HG03460 (cell line): Measurements from ENCODE around the gene SDR42E2.
"Not testable (repeated sequence)": the region's sequence is repeated elsewhere in the genome, so short reads cannot be mapped to it uniquely, and the experiment has no call there.

Experiments used
- ATAC-seq: cut with Tn5 transposase; IDR thresholded peaks from one replicate; pipeline ENCODE4 v1.9.1; 2021; ENCODE audit not compliant: unreplicated experiment

The SDR42E2 gene

DNA sequence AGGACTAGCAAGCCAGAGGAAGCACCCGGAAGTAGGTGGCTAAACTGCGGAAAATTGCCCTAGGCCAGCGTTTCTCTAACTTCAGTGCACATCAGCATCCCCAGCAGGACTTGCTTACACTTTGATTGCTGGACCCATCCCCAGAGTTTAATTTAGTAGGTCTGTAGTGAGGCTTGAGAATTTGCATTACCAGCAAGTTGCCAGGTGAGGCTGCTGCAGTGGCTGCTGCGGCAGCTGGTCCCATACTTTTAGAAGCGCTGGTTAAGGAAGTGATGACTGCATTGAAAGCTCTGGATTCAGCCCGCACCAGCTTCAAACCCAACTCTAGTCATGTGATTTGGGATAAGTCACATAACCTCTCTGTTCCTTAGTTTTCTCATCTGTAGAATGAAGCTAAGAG lies 48.0 kb downstream of the SDR42E2 start:
- ATAC-seq = no peak

DNA sequence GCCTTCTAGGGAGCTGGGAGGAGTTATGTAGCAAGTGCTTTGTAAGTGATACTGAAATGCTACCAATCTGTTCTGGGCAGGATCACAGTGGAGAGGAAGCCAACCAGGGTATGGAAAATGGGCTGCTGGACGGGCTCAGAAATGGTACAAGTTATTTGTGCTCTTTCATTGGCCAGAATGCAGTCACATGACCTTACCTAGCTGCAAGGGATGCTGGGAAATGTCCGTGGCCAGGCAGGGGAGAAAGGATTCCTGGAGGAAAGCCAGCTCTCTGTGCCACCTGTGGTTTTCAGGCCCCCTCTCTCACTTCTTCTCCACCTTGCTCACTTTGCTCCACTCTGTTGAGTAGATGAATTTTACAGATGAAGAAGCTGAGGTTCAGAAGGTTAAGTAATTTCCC lies 48.5 kb downstream of the SDR42E2 start:
- ATAC-seq = no peak

DNA sequence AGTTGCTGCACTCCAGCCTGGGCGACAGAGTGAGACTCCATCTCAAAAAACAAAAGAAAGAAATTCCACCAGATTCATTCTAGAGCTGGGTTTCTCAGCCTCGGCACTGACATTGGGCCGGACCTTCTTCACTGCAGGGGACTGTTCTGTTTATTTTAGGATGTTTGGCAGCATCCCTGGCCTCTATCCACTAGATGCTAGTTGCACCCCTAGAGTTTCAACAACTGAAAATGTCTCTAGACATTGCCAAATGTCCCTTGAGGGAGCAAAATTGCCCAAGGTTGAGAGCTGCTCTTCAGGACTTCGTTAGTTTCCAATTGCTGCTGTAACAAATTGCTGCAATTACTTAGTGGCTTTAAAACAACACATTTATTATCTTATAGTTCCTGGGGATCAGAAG lies 50.9 kb downstream of the SDR42E2 start:
- no peak for ATAC-seq

DNA sequence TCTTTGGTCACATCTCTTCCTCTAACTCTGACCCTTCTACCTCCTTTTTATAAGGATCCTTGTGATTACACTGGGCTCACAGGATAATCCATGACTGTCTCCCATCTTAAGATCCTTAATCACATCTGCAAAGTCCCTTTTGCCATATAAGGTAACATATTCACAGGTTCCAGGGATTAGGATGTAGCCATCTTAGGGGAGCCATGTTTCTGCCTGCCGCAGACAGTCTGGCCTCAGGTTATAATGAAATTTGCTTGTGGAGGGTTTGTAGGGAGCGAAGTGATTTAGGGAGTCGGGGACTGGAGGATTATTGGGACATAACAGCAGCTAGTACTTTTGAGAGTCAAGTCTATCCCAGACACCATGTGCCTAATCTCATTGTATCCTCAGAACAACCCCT lies 51.5 kb downstream of the SDR42E2 start:
- ATAC-seq = no peak

DNA sequence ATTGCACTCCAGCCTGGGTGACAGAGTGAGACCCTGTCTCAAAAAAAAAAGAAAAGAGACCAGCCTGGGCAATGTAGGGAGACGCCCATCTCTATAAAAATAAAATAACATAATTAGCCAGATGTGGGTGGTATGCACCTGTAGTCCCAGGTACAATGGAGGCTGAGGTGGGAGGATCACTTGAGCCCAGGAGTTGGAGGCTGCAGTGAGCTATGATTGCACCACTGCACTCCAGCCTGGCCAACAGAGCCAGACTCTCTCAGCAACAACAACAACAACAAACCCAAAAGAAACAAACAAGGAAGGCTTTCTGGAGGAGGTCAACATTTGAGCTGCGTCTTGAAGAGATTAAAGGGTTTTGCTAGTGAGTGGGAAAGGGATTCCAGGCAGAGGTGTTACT lies 52.1 kb downstream of the SDR42E2 start:
- no peak for ATAC-seq

DNA sequence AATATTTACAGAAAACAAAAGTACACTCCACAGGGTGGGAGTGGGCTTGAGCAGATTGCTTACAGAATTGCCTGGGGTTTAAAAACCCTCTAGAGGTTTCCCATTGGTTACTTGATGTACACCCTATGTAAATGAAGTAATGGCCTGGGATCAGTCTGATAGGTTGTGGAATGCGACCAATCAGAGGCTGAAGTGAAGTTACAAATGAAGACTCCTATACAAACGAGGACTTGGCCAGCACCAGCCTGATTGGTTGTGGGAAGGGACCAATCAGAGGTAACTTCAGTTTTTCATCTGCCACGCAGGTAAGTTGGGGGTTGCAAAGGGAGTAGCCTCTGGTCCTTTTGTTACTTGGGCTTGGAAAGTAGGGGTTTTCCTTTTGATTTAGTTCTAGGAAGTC lies 52.6 kb downstream of the SDR42E2 start:
- ATAC-seq = no peak

DNA sequence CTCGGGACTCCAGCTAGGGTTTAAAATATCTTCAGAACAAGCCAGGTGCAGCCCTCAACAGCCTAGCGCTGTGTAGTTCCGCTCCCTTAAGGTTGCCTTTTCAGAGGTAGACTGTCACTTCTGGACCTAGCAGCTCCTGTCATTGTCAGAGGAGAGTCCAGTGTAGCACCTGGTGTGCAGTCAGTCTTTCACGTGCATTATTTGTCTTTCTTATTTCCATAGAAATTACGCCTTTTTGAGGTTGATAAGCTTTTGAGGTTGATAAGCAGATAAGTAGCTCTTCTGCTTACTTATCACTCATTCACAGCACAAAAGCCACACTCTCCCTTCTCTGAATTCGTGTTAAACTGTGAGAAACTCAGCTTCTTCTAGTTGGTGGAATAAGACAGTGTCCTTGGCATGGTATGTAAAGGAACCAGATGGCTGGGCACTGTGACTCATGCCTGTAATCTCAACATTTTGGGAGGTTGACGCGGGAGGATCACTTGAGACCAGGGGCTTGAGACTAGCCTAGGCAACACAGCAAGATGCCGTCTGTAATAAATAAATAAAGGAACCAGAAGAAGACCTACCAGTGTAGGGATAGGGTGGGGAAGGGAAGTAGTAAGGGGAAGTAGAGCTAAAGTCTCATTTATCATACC lies 54.0 kb downstream of the SDR42E2 start:
- no peak for ATAC-seq

DNA sequence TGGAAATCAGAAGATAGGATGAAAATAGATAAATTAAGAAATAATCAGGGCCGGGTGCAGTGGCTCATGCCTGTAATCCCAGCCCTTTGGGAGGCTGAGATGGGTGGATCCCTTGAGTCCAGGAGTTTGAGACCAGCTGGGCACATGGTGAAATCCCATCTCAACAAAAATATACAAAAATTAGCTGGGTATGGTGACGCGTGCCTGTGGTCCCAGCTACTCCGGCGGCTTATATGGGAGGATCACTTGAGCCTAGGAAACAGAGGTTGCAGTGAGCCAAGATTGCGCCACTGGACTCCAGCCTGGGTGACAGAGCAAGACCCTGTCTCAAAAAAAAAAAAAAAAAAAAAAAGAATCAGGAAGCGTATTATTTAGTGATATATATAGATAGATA lies 54.5 kb downstream of the SDR42E2 start:
- not testable (repeated sequence) for ATAC-seq

DNA sequence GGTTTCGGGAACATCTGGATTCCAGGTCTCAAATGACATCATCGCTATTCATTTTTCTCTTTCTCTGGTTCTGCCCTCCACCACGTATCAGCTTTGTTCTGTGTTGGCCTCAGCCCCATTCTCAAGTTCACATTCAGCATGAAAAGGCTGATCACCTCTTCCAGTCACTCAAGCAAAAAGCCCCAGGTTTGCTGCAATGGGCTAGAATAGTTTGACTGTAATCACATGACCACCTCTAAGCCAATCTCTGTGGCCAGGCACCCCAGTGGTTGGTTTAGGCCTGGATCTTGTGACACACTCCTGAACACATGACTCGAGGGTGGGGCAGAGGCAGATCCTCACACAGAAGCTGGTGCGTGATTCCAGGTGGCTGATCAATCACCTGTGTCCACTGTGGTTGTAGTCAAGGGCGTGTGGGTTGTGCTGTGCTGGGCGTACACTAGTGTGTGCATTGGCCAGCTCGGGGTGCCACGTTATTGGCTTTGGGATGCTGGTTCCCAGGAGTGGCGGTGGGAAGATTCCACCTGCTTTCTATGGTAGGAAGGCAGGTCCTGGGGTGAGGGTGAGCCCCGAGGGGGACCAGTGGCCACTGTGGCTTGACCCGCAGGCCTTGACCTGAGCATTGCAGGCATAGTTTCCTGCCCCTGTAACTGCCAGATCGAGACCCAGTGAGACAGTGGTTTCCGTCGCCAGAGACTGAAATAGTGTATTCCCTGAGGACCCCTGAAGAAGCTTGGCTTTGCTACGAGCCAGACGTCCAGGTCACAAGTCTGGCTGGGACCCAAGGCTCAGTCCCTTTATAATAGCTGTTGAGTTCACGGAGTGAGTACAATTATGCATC lies 55.8 kb downstream of the SDR42E2 start:
- peak; percentile 85 for ATAC-seq

DNA sequence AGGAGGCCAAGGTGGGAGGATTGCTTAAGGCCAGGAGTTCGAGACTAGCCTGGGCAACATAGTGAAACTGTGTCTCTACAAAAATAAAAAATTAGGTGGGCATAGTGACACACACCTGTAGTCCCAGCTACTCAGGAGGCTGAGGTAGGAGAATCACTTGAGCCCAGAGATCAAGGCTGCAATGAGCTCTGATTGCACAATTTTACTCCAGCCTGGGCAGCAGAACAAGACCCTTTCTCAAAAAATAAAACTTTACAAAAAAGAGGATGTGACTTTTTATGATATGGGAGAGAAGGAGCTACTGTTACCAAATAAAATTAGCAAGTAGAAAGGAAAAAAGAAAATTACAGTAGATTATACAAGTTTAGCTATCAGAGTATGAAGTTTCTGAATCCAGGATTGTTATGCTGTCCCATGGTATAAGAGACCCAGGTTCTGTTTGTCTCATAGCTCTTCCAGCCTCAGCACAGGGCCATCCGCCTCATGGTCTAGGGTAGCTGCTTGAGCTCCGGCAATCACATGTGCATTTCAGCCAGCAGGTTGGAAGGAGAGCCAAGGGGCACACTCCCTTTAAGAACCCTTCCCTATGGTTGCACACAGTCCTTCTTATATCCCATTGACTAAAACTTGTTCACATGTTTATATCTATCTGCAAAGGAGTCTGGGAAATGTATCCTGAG lies 57.2 kb downstream of the SDR42E2 start:
- ATAC-seq = no peak

DNA sequence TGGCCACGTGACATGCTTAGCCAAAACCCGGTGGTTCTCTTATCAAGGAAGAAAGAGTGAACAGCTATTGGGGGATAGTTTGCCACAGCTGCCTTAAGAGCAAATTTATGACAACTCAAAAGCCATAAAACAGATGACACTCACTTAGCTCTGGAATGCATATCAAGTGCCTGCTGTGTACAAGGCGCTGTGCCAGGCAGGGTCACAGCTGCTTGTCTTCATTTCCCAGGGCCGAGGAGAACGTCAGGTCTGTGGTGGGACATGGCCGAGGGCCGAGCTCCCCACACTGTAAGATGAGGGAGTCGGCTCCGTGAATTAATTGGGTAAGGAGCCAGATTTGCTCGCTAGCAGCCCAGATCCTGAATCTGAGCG lies 57.7 kb downstream of the SDR42E2 start:
- ATAC-seq = no peak

DNA sequence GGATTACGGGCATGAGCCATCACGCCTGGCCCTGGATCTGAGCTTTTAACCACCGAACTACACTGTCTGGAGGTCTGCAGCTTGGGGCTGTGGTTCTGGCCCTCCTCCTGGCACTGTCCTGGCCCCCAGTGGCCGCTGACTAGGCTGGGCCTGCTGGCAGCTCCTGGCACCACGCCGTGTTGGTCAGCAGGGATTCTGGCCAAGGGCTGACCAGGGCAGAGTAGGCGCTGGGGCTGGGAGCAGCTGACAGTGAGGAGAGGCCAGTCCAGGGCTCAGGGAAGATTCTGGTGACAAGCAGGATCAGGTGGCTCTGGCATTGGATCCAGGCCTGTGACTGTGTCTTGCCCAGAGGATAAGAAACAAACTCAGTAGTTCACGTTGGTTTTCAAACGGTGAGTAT lies 58.4 kb downstream of the SDR42E2 start:
- no peak for ATAC-seq

DNA sequence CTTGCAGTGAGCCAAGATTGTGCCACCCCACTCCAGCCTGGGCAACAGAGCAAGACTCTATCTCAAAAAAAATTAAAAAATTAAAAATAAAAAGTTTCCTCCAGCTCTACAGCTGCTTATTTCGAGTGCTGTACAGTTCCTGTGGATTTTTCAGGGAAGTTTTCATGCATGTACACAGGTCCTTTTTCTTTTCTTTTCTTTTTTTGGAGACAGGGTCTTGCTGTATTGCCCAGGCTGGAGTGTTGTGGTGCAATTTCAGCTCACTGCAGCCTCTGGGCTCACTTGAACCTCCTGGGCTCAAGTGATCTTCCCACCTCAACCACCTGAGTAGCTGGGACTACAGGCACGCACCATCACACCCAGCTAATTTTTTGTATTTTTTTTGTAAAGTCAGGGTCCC lies 59.7 kb downstream of the SDR42E2 start:
- ATAC-seq = no peak

DNA sequence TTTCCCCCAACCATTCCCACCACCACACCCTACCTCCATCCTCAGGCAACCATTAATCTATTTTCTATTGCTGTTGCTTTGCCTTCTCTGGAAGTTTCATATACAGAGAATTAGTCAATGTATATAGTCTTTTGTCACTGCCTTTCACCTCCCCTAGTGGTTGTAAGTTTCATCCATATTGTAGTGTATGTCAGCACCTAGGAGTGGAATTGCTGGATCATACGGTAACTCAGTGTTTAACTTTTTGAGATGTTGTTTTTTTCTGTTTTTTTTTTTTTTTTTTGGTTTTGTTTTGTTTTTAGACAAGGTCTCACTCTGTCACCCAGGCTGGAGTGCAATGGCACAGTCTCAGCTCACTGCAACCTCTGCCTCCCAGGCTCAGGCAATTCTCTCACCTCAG lies 60.7 kb downstream of the SDR42E2 start:
- no peak for ATAC-seq

DNA sequence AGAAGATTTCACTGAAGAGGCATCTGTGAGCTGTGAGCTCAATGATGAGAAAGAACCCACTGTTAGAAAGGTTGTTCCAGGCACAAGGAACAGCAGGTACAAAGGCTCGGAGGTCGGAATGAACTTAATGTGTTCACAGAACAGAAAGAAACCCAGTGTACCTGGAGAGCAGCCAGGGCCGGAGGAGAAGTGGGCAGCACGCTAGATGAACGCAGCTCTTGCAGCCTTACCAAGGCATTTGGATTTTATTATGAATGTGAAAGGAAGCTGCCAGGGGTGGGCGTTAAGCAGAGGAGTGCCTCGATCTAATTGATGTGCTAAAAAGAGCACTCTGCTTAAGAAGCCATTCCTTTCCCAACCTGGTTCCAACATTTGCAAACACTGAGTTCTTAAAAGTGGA lies 62.8 kb downstream of the SDR42E2 start:
- no peak for ATAC-seq

DNA sequence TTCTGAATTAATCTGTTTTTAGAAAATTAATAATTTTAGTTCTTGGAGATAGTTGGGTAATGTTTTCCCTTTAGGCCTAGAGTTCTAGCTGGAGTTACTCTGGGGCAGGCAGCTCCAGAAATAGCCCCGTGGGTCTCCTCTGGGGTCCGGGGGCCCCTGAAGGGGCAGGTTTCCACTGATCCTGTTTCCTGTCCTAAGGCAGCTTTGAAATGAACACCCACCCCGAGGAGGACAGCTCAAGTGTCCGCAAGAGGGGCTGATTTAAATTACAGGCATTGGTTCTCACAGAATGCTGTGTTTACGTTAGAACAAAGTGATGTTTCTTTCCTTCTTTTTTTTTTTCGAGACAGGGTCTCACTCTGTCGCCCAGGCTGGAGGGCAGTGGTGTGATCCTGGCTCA lies 67.6 kb downstream of the SDR42E2 start:
- no peak for ATAC-seq

DNA sequence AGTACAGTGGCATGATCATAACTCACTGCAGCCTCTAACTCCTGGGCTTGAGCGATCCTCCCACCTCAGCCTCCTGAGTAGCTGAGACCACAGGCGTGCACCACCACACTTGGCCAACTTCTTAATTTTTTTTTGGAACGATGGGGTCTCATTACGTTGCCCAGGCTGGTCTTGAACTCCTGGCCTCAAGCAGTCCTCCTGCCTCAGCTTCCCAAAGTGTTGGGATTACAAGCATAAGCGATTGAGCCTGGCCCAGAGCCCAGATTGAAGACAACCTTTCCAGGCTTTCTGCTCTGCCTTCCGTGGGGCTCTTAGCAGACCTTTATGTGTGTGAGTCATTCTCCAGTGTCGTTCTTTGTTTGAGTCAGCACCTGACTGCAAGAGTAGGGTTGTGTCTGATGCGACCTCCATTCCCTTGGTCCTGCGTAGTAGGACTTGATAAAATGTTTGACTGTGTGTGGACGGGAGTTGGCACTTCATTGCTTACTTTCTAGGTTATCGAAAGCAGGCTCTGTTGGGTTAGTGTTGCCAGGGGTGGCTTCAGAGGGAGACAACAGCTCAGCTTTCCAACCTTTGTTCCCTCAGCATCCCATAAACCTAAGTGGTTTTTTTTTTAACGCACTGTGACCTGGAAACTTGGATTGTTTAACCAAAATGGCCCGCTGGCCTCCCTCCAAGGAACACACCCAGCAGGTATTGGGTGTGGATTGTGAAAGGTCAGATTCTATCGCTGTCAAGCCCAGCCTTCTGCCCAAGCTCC lies 70.2 kb downstream of the SDR42E2 start:
- ATAC-seq = no peak

DNA sequence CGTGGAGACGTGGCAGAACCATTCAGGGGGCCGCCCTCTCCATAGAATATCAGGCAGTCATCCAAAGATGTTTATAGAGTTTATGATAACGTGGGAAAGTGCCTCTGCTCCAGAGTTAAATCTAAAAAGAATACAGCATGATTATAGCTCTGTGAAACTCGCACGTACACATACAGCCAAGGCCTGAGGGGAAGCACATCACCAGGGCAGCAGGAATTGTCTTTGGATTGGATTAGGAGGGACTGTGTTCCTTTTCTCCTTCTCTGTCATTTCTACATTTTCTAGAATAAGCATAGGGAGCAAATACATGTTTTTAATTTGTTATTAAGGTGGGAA lies 70.7 kb downstream of the SDR42E2 start:
- no peak for ATAC-seq

DNA sequence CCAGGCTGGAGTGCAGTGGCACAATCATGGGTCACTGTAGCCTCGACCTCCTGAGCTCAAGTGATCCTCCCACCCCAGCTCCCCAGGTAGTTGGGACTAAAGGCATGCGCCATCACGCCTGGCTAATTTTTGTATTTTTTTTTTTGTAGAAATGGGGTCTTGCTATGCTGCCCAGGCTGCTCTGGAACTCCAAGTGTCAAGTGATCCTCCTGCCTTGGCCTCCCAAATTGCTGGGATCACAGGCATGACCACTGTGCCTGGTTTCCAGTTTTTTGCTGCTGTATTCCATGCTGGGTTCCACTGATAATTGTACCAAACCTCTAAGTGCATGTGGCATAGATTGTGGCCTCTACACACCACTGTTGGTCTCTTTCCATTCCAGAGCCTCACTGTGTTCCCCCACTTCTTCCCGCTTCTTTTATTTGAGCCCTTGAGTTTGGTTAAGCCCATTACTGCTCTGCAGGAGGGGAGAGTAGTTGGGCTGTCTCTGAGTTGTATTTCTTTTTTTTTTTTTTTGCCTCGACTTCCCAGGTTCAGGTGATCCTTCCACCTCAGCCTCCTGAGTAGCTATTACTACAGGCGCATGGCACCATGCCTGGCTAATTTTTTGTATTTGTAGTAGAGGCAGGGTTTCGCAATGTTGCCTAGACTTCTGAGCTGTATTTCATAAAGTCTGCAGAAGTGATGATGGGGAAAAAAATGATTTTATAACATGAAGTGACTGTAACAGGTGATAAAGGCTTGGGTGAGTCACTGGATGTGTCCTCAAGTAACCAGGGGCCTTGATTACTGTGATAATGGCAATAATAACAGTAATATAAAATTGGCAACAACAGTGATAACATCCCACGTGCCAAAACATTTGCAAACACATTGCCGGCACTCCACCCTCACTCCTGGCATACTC lies 73.8 kb downstream of the SDR42E2 start:
- ATAC-seq = no peak

DNA sequence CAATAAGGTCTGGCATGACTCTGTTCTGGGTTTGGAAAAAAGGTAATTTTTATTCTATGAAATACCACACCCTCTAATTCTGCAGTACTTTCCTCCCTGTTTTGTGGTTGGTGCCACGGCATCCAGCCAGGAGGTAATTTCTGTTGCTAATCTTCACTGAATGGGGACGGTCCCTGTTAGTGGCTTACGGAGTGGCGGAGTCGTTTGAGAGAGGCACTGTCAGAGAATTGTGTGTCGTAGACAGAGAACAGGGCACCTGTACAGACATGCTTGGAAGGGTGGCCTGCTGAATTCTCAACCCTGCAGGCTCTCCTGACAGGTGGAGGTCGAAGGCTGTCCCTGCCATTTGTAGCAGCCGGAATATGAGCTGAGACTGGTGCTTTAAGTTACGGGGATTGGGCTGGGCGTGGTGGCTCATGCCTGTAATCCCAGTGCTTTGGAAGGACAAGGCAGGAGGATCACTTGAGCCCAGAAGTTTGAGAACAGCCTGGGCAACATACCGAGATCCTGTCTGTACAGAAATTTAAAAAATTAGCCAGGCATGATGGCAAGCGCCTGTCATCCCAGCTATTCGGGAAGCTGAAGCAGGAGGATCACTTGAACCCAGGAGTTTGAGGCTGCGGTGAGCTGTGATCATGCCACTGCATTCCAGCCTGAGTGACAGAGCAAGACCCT lies 77.0 kb downstream of the SDR42E2 start:
- ATAC-seq = no peak
